ENCODE measurements around the gene SHOC2.

SHOC2 gene

DNA sequence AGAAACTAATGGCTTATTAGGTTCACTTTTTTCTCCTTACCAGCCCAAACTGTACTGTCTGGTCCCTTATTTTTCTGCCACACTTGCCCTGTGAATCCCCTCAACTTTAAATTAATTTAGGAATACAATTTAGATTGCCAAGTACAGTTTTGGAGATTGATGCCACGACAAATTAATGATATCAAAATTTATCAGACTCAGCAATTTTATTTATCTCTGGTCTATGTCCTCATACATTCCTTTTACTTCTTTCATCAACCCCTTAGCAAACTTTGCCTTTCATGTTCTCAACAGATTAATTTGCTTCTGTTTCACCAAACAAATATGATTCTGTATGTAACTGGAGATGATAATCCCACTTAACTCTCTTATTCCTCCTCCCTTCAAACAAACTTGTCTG lies 38.2 kb downstream of the SHOC2 start:
- no peak for DNase-seq

DNA sequence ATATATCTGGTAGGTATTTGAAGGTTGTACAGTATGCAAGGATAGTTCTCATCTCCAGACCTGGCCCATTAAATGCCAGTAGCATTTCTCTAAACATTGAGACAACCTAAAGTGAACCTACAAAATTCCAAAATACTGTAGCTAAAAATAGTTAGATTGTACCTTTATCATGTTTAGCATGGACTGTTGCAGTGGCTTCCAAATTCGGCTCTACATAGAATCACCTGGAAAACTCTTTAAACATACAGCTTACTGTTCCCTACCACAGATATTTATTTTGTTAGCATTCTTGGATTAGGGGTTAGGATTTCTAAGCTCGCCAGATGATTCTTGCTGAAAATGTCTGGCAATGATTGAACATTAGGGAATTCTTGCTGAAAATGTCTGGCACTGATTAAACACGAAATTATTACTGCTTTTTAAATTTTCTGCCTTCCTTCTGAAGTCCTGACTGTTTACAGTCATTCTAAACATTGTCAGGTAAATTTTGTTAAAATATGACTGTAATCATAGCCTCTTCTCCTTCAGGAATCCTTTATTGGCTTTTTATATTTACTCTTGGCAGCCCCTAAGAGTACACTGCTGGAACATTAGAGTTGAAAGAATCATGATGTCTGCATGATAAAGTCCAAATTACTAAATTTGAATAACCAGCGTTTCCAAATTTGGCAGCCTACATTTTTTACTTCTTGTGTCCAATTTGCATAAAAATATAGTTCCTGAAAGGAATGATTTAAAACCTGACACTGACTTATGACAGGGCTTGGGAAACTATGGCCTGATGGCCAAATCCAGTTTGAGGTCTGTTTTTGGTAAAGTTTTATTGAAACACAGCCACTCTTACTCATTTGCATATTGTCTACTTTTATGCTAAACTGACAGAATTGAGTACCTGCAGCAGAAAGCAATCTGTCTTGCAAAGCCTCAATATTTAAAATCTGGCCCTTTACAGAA lies 40.3 kb downstream of the SHOC2 start:
- no peak for DNase-seq

DNA sequence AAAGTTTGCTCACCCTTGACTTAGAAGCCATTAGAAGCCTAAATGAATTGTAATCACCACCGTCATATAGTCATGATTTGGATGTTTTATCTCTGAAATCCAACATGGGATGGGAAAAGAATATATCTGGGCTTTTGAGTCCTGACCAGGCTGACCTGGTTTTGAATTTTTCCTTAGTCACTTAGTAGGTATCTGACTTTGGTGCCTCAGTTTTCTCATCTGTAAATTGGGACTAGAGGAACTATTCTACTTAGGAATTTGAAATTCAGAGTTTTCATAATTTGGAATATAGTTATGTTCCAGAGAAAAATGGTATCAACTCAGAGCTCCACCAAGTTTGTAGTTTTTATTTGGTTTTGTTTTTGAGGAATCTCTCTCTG lies 40.9 kb downstream of the SHOC2 start:
- no peak for DNase-seq

DNA sequence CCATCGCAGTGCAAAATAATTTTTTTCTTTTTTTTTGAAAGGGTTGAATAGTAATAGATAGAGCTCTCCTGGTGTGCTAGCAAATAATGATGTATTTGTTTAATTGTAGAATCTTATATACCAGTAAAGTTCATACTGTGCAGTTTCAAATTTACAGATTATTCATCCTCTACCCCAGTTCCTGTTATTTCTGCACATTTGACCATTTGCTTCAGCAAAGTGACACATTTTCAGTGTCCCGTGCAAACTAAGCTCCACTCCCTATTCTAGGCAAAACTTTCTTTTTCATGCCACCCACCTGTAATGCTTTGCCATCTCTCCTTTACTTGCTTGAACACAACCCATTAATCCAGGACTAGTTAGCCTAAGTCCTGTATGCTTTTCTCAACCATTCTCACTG lies 43.0 kb downstream of the SHOC2 start:
- no peak for DNase-seq

DNA sequence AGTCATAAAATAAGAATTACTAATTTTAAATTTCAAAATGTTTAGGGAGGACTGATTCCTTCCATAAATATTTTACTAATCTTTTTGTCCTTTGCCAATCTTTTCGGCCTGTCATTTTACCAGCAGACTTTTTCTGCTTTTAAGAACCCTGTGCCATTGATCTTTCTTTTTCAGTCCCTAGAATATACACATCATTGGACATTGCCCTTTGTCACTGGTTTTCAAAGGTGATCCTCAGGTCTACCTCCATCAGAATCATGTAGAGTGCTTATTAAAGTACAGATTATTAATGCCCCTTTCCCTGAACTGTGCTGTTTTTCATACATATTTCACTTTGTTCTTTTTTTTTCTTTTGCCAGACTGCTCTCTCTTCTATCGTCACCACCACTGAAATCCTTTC lies 43.8 kb downstream of the SHOC2 start:
- DNase-seq: no peak

DNA sequence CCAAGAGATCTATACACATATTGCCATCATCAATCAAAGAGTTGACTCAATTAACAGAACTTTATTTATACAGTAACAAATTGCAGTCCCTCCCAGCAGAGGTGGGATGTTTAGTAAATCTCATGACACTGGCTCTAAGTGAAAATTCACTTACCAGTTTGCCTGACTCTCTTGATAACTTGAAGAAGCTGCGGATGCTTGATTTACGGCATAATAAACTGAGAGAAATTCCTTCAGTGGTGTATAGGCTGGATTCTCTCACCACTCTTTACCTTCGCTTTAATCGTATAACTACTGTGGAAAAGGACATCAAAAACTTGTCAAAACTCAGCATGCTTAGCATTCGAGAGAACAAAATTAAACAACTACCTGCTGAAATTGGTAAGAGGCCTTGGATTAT lies 45.3 kb downstream of the SHOC2 start:
- no peak for DNase-seq

DNA sequence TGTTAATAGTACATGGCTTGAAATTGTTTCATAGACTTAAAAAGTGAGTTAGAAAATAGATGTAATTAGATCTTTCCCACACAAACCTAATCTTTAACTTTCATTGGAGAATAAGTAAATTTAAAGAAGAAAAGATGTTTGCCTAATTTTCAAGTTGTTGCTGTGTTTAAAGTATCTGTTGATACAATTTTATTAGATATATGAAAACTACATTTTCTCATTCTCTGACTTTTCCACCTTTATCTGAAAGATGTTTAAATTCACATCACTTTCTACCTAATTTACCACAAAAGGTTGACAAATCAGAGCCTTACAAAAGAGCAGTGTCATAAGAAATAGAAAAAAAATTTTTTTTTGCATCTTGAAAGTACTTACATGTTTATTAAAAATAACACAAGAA lies 45.8 kb downstream of the SHOC2 start:
- DNase-seq: no peak

DNA sequence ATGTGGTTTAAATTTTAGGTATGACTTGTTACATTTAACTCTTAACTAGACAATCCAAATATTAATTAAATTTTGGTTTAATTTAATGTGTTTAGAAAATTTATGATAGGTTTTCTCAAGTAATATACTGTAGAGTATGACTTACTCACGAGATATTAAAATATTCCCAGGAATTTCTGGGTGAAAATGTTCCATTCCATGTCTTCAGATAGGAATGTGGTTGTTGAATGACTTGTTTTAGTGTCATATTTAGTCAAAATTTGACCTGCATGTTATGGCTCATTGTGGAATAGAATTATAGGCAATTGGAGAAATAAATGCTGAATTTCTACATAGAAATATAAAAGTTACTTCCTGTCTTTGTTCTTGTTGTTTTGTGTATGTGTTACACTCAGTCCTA lies 46.7 kb downstream of the SHOC2 start:
- no peak for DNase-seq

DNA sequence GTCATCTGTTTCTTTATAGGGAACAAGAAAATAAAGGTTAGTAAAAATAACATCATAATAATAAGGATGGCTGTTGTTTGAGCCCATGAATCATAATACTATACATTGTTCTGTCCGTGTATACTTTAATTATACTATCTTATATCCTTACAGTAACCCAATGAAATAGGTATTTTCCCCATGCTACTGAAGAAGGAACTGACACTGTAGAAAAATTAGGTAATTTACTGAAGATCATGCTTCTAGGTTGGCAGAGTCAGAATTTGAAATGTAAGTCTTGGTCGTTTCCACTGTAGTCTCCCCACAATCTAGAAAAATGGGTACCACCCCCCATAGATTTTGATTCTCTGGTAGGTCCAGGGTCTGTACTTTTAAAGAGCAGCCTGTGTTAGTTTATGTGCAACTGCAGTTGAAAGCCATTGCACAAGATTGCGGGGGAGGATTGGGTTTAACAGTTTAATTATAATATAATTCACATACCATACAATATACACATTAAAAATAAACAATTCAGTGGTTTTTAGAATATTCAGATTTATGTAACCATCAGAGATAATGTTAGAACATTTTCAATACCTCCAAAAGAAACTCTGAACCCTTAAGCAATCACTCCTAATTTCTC lies 47.7 kb downstream of the SHOC2 start:
- no peak for DNase-seq

DNA sequence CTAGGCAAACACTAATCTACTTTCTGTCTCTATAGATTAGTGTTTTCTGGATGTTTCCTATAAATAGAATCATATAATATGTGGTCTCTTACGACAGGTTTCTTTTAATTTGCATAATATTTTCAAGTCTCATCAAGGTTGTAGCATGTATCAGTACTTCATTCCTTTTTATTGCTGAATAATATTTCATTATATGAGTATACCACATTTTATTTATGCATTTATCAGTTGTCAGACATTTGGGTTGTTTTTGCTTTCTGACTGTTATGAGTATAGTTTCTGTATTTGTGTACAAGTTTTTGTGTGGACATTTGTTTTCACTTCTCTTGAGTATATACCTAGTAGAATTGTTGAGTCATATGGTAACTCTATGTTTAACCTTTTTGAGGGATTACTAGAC lies 48.2 kb downstream of the SHOC2 start:
- DNase-seq: no peak

DNA sequence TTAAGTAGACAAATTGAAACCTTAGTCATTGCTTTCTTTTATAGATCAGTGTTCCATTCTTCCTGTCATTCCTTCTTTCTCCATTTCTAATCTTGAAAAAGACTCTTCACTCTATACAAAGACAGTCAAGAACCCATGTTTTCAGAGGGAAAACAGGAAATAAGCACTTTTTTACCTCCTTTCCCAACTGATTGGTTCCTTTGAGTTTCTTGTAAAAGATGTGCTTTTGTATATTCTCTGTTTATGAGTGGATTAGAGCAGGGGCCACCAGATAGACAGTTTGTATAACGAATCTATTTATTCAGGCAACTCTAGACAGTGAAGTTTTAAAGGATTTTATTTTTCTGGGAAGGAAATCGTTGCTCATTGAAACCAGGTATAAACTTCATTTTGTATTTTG lies 49.8 kb downstream of the SHOC2 start:
- no peak for DNase-seq

DNA sequence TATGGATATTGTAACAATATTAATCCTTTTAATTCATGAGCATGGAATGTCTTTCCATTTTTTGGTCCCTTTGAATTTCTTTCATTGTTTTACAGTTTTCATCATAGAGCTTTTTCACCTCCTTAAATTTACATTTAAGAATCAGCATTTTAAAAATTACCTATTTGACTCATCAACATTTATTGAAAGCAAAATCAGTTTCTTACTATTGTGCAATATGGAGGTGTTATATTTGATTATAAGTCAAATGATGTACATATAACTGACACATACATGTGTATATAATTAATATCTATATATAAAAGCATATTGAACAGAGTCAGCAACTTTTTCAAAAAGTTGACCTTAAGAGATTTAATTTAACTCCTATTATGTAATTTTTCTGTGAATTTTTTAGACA lies 52.2 kb downstream of the SHOC2 start:
- DNase-seq: no peak

DNA sequence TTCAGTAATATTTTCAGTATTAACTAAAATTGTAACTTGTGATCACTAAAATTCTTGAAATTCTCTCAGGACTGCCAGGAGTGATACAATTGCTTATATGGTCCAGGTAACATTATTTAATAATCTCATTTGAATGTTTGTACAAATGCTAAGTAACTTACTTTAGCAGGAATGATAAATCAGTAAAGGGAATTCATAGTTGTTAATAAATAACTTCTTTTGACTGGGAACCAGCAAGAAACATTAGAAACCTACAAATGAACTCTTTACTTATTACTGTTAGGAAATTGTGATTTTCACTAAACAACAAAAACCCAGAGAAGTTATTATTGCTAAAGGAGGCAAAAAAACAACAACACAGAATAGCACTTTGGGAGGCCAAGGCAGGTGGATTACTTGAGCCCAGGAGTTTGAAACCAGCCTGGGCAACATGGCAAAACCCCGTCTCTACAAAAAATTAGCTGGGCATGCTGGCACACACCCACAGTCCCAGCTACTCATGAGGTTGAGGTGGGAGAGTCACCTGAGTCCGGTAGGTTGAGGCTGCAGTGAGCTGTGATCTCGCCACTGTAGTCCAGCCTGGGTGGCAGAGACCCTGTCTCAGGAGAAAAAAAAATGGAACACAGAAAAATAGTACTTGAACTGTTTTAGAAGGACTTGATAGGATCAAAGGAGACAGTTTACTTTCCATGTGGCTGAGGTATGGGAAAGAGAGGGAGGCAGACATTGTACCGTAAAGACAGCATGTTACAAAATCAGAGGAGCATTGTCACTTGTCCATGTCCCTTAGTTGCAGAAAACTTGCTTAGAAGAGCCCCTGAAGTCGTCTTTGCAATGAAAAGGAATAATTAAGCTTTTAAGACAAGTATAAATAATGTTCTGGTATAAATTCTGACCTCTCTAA lies 53.1 kb downstream of the SHOC2 start:
- DNase-seq: no peak

DNA sequence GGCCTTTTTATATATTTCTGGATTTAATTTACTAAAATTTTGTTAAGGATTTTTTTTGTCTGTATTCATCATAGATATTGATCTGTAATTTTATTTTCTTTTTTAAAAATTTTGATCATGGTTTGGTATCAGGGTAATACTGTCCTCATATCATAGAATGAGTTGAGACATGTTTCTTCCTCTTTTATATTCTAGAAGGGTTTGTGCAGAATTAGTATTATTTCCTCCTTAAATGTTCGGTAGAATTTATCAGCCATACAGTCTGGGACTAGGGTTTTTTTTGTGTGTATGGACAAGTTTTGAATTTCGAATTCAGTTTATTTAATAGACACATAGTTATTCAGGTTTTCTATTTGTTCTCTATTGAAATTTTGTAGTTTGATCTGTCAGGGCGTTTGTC lies 54.0 kb downstream of the SHOC2 start:
- no peak for DNase-seq

DNA sequence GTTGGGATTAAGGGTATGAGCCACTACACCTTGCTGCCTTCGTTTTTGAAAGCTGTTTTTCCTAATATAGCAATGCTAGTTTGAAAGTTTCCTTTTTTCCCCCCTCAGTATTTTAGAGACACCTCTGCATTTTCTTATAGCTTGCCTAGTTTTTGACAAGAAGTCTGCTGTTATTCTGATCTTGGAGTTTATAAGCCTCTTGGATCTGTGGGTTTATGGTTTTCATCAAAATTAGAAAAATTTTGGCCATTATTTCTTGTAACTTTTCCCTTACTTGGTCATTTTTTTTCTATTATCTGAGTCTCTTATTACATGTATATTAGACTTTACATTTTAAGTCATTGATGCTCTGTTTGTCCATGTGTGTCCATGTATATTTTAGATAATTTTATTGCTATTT lies 57.2 kb downstream of the SHOC2 start:
- no peak for DNase-seq

DNA sequence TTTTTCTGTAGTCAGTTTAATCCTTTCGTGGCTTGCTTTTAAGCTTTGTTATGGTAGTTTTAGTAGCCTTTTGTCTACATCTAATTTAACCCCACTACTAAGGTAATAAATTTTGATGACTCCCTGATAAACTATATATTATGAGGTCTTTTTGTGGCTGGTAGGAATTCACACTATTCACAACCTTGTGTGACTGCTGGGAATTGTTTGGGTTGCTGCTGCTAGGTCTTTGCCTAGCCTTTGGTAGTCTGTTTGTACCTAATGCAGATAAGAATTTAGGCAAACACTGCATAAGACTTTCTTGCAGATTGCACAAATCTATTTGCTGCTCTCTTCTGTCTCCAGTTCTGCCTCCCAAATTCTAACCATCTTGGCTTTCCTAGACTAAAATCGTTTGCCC lies 58.3 kb downstream of the SHOC2 start:
- DNase-seq: no peak

DNA sequence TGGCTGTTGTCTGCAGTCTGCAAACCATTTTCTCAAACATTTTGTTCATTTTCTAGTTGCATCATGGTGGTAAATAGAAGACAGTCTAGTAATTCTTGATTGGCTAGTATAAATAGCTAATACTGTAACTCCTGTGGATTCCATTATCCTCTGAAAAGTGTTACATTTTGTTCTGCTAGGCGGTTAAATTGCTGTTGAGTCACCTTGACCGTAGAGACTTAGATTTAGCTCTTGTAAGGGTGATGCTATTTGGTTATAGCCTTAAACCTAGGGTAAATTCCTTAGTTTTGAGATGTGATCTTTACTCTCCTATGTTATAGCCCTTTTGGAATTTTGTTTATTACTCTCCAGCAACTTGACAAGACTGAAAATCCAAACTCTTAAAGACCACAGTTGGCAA lies 58.8 kb downstream of the SHOC2 start:
- DNase-seq: no peak

DNA sequence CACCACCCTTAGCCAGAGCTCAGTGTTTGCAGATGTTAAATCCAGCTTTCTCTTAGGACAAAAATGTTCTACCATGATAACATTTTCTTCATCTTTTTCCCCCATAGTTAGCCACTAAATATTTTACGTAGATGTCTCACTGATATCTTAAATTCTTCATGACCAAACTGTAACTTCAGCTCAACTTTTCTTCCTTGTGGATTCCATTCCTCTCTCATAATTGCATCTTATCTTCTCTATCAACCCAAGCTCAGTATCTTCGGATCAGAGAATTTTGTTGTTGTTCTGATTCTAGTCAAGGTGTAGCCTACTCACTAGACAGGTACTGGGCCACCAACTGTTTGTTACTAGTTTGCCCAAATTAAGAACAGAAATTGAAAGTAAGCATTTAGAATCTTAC lies 60.2 kb downstream of the SHOC2 start:
- DNase-seq: no peak

DNA sequence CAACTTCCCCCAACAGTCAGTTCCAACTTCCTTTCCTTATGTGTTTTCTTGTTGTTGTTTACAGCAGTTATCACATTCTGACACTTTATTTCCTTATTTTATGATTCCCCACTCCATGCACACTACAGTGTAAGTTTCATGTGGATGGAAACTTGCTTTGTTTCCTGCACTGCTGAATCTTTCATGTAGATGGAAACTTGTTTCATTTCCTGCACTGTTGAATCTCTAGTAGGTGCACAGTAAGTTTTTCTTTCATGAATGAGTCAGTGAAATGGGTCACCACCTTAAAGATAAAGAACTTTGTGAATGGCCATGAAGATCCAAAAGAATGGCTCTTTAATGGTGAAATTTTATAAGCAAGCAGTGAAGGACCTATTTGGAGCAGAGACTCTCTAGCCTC lies 61.4 kb downstream of the SHOC2 start:
- DNase-seq: no peak

DNA sequence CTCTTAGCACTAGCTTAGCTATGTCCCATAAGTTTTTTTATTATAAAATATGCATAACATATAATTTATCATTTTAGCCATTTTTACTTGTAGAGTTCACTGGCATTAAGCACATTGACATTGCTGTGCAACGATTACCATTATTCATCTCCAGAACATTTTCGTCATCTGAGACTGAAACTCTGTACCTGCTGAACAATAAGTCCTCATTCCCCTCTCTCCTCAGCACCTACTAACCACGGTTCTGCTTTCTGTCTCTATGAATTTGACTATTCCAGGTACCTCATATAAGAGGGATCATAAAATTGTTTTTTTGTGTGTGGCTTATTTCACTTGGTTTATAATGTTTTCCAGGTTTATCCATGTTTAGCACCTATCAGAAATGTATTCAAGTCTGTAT lies 64.1 kb downstream of the SHOC2 start:
- no peak for DNase-seq

DNA sequence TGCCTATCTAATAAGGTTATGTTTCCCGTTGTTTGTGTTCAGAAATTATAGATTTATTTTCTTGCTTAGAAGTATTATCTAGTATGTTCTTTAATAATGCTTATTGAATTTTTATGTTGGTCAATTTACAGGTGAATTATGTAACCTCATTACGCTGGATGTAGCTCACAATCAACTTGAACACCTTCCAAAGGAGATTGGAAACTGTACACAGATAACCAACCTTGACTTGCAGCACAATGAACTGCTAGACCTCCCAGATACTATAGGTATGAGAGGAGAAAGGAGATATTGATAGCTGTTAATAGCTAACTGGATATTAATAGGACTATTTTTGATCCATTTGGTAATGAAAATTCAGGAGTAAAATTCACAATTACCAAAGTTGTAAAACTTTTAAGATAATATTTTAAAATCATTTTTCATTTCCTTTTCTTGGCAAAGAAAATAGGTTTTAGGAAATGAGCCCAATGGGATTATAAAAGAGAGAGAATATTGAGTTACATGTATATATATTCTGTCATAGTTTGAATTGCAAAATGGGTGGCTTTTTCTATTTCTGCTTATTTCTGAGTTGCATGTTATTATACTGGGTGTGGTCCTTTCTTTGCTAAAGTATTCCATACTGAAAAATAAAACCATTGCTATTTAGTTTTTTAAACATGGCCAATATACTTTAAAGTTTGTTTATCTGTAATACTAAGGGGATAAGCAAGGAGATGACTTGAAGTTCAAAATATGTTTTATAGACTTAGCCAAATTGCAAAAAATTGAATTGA lies 66.3 kb downstream of the SHOC2 start:
- no peak for DNase-seq

DNA sequence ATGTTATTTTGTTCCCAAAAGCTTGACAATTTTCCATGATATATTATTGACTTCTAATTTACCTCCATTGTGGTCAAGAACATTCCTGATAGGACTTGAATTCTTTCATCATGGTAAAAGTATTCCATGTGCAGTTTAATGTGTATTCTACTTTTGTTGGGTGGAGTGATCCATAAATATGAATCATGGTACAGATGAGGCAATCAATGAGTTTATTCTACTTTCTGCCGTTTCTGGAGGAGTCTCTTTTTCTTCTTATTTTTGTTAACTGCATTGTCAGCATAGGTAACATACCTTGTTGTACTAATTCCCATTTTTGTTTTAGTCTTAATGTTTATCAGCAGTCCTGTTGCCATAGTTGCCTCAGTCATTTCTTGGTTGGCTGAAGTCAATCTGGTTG lies 69.6 kb downstream of the SHOC2 start:
- no peak for DNase-seq
